Skeletal muscle satellite cell (primary cell): Measurements from ENCODE around the gene PTTG2.
A peak's percentile ranks its signal among the peaks of the same experiment; 100 is the strongest.

Experiments
- H3K27me3 ChIP-seq: 2 replicates; pipeline ENCODE4 v1.7.0; 2013; ENCODE audit warnings: low read length; ENCODE audit not compliant: control insufficient read depth, insufficient read depth
- H3K36me3 ChIP-seq: 2 replicates; pipeline ENCODE4 v1.7.0; 2013; ENCODE audit warnings: mild to moderate bottlenecking, control low read depth, low read length; ENCODE audit not compliant: insufficient read depth
- H3K4me1 ChIP-seq: 2 replicates; pipeline ENCODE4 v1.7.0; 2013; ENCODE audit warnings: low read length; ENCODE audit not compliant: control insufficient read depth, insufficient read depth
- H3K4me2 ChIP-seq: 2 replicates; pipeline ENCODE4 v1.7.0; 2013; ENCODE audit warnings: mild to moderate bottlenecking, low read length
- H3K4me3 ChIP-seq: 2 replicates; pipeline ENCODE4 v1.7.0; 2013; ENCODE audit warnings: low read length
- H3K9ac ChIP-seq: 2 replicates; pipeline ENCODE4 v1.7.0; 2013; ENCODE audit warnings: mild to moderate bottlenecking, low read depth, low read length, moderate library complexity
- H3K9me3 ChIP-seq: replicated peaks from 2 replicates; pipeline ENCODE4 v1.7.0; 2013; ENCODE audit warnings: mild to moderate bottlenecking, control low read depth, low read length

Gene PTTG2

DNA sequence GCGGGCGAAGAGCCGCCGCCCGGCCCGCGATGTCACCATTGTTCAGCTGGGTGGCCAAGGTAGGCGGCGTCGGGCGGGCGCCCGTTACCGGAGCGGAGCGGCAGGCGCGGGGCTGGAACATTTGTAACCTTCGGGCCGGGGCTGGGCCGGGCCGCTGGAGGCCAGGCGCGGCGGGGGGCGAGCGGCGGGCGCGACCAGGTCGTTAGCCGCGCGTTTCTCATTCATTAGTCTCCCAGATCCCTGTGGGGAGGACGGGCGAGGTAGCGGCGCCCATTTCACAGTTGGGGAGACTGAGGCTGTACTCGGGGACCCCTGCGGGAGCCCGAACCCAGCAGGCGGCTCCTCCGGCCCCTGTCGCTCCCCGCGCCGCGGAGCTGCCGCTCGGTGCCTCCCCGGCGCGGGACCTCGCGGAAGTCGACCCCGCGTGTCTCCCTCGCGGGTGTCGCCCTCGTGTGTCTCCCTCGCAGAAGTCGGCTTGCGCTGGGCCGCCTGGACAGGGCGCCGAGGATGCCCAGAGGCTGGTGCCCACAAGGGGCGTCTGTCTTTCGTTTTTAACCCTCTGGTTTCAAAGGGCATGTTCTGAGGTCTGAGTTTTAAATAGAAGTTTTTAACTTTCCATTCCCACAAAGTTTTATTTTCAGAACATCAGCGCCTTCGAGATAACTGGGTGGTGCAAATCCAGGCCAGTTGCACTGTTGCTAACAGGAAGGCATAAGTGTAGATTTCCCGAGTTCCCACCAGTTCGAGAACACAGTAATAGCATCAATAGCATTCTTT is 17.5 kb downstream of the PTTG2 start:
- no peaks in the 10 kb centered on the region for H3K27me3 ChIP-seq
- H3K4me1 ChIP-seq = peaks cover 31% of the 10 kb centered on the region
- H3K9ac ChIP-seq = peak overlapping the region; percentile 88
- H3K36me3 ChIP-seq = no peaks in the 10 kb centered on the region
- no peaks in the 10 kb centered on the region for H3K9me3 ChIP-seq
- H3K4me2 ChIP-seq = peak overlapping the region; percentile 96
- H3K4me3 ChIP-seq = peak overlapping the region; percentile 78

DNA sequence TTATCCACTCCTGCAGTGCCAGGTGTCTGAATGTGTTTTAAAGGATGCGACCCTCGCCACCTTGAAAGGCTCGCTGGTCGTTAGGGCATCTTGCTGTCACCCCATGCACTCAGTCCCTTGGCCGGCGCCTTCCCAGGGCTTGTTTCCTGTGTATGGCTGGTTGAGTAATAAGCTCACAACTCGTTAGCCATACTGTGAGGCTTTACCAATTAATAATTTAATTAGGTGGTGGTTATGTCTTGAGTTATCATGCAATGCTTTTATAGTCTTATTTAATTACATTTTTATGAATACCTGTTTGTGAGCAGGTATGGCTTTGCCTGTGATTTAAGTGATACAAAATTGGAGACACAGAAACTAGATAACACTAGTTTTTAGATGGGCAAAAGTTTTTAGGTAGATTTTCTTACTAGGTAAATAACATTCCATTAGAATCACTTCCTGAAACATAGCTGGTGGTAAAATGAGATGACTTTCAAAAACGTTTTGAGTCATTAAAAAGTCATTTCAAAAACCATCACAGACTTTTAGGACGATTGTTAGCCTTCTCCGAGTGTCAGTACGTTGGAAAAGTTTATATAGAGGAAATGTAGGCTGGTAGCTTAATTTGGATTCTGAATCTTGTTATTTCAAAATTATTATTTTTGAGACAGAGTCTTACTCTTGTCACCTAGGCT is 18.2 kb downstream of the PTTG2 start:
- H3K4me2 ChIP-seq = peak overlapping the region; percentile 96
- no peaks in the 10 kb centered on the region for H3K27me3 ChIP-seq
- H3K36me3 ChIP-seq = peaks cover under 1% of the 10 kb centered on the region
- peaks cover 34% of the 10 kb centered on the region for H3K4me1 ChIP-seq
- H3K4me3 ChIP-seq = peak overlapping the region; percentile 78
- peak overlapping the region; percentile 88 for H3K9ac ChIP-seq
- no peaks in the 10 kb centered on the region for H3K9me3 ChIP-seq

DNA sequence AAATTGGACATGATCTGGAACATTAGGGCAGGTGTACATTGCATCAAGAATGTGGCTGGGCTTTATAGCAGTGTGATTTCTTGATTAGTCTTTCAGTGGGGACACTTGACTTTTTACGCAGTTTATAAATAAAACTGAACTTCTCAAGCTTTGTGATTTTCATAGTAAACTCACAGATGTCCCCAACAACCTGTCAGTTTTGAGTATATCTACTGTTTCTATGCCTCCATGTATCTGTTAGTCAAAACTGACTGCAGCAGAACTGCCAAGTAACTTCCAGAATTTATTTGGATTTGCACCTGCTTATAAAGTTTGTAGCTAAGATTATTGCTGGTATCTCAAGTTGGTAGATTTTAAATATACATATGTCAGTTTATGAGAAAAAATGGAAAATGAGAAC is 20.0 kb downstream of the PTTG2 start:
- Histone ChIP-seq H3K4me2 (no peak overlapping the region), H3K9me3 (no peaks in the 10 kb centered on the region), H3K4me1 (peaks cover 39% of the 10 kb centered on the region), H3K4me3 (no peak overlapping the region), H3K9ac (no peak overlapping the region), H3K27me3 (no peaks in the 10 kb centered on the region), H3K36me3 (peaks cover 3% of the 10 kb centered on the region)

DNA sequence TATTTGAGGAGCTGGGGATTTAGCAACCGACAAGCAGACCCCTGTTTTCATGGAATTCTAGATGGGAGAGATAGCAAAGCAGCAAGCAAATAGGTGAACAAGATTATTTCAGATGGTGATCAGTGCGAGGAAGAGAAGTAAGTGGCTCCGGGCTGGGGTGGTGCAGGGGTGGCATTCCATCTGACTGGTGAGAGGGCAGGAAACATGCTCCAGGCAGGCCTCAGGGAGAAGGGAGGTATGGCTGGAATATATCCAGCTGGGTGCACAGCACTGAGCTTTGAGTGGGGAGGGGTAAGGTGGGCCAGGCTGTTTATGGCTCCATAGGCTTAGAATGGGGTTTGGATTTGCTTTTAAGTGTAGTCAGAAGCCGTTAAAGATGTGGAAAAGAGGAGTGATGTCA is 21.2 kb downstream of the PTTG2 start:
- Histone ChIP-seq H3K27me3 (no peaks in the 10 kb centered on the region), H3K4me2 (no peak overlapping the region), H3K9ac (no peak overlapping the region), H3K4me3 (no peak overlapping the region), H3K4me1 (peaks cover 39% of the 10 kb centered on the region), H3K36me3 (peaks cover 3% of the 10 kb centered on the region), H3K9me3 (no peaks in the 10 kb centered on the region)

DNA sequence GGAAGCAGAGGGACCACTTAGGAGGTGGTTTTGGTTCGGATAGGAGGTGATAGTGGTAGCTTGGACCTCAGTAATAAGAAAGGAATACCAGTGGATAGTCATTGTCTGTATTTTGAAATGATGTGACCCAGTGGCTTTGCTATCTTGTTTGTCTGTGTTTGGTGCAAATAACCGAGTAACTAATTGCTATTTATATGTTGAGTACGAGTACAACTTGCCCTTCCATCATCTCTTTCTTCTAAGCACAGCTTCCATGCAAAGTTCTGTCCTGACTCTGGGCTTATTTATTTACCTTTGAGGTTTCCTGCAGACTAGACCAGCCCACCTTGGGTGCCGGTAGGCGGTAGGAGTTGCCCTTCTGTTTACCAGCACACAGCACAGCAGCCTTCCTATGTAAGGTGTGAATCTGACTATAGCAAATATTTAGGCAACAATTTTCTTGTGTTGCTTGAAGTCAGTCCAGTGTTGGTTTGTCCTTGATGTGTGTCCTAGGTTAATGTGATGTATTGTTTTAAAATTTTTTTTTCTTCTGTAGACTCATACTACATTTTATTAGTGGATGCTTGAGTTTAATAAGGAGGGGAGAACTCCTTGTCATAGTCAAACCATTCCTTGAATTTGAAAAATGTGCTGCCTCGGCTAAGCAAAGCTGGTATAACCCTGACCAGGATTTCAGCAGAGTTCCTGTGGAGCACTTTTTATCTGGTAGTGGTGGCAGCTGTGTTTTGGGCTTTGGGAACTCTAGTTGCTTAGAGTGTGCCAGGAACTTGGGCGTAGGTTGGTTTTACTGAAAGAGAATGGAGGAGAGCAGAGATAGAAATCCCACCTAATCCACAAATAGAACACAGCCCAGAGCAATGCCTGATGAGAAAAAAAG is 21.9 kb downstream of the PTTG2 start:
- Histone ChIP-seq H3K9ac (peak overlapping the region; percentile 39), H3K36me3 (peaks cover 3% of the 10 kb centered on the region), H3K4me3 (no peak overlapping the region), H3K9me3 (no peaks in the 10 kb centered on the region), H3K4me2 (peak overlapping the region; percentile 26), H3K27me3 (no peaks in the 10 kb centered on the region), H3K4me1 (peaks cover 39% of the 10 kb centered on the region)

DNA sequence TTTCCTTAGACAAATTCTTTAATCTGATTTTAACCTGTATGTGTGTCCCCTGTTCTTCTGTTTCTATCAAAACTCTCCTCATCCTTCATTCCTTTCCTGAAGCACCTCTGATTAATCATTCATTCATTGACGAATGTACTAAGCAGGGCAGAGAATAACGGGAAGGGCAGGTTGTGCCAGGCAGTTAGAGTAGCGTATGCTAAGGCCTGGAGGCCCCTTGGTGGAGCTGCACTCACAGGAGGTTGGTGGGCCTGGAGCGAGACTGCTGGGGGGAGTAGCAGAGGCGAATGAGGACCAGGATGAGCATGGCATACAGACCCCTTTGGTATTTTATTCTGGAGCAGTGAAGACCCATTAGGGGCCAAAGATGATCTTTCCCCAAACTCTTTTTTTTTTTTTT is 22.5 kb downstream of the PTTG2 start:
- H3K9me3 ChIP-seq = no peaks in the 10 kb centered on the region
- peak overlapping the region; percentile 39 for H3K9ac ChIP-seq
- H3K27me3 ChIP-seq = no peaks in the 10 kb centered on the region
- peak overlapping the region; percentile 26 for H3K4me2 ChIP-seq
- peaks cover 39% of the 10 kb centered on the region for H3K4me1 ChIP-seq
- no peak overlapping the region for H3K4me3 ChIP-seq
- H3K36me3 ChIP-seq = peaks cover 3% of the 10 kb centered on the region

DNA sequence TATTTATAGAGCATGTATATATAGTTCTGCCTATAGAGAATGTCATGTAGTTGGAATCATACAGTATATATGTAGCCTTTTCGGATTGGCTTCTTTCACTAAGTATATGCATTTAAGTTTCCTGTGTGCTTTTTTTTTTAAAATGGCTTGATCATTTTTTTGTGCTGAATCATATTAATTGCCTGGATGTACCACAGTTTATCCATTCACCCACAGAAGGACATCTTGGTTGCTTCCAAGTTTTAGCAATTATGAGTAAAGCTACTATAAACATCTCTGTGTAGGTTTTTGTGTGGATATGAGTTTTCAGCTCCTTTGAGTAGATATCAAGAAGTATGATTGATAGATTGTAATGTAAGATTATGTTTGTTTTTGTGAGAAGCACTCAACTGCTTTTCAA is 23.8 kb downstream of the PTTG2 start:
- H3K9ac ChIP-seq = no peak overlapping the region
- peaks cover 29% of the 10 kb centered on the region for H3K4me1 ChIP-seq
- H3K9me3 ChIP-seq = no peaks in the 10 kb centered on the region
- peaks cover 3% of the 10 kb centered on the region for H3K36me3 ChIP-seq
- H3K27me3 ChIP-seq = no peaks in the 10 kb centered on the region
- H3K4me3 ChIP-seq = no peak overlapping the region
- H3K4me2 ChIP-seq = no peak overlapping the region

DNA sequence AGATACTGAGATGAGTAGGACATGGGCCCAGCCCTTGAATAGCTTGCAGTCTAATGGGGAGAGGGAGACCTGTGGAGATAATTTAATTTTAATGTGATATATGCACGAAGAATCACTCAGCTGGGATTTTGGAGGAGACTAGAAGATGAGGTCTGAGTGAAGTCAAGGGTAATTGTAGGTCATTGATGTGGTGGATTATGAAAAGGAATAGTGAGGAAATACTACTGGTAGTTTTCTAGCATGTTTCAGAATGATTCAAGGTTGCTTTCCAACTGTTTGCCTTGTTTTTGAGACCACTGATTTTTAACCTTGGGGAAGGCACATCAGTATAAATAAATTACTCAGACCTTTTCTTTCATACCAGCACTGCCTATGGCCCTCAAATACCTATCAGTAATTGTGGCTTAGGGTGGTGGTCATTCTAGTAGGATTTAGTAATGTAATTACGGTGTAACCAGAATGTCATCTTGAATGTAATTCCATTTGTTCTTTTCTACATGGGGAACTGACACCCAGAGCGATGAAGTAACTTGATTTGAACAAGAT is 25.6 kb downstream of the PTTG2 start:
- H3K9me3 ChIP-seq = no peaks in the 10 kb centered on the region
- no peak overlapping the region for H3K4me2 ChIP-seq
- H3K9ac ChIP-seq = no peak overlapping the region
- no peak overlapping the region for H3K4me3 ChIP-seq
- H3K27me3 ChIP-seq = no peaks in the 10 kb centered on the region
- peaks cover 23% of the 10 kb centered on the region for H3K4me1 ChIP-seq
- H3K36me3 ChIP-seq = peaks cover 3% of the 10 kb centered on the region

DNA sequence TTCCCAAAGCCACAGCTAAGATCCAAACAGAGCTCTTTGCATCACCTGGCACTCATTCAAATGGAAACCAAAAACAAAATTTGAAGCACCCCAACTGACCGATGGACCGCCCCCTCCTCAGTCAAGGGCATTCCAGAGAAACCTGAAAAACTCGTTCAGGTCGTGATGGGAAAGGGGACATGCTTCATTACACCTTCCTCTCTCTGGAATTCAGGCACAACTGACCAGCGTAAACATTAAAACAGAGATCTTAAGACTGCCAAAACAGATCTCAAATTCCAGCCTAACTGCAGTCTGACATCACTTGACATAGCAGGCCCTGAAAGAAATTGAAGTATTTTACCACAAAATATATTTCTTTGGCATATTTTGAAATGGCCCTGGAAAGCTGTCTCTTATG is 28.5 kb downstream of the PTTG2 start:
- Histone ChIP-seq H3K4me3 (no peak overlapping the region), H3K9ac (no peak overlapping the region), H3K4me1 (peaks cover 2% of the 10 kb centered on the region), H3K27me3 (no peaks in the 10 kb centered on the region), H3K9me3 (no peaks in the 10 kb centered on the region), H3K4me2 (no peak overlapping the region), H3K36me3 (no peaks in the 10 kb centered on the region)

DNA sequence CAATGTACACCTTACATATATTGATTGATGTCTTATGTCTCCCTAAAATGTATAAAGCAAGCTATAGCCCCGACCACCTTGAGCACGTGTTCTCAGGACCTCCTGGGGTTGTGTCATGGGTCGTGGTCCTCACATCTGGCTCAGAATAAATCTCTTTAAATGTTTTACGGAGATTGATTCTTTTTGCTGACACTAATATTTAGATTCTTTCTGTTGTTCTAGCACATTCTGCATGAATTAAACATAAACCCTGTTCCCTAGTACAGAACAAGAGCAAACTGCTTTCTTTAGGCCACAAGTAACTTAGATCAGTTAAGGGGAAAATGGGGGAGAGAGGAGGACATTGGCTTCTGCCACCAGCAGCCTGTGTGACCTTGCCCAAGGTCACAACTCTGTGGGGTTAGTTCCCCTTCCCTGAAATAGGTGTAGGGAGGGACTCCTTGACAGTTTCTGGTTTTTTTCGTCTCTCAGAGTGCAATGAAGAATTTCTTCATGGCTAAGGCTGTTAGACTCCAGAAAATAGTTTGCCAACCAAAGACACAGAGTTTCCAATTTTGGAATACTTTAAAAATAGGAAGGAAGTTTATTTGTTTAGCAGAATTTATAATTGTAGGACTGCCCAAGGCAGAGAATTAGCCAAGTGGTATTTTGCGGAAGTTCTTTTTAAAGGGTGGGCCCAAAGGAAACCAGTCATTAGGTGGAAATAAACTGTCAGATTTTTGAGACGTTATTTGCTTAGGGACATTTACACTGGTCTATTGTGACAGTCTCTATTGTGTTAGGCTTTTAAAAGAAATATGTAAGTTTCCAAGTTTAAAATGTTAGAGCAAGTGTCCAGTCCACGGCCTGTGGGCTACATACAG is 29.4 kb downstream of the PTTG2 start:
- no peak overlapping the region for H3K4me2 ChIP-seq
- no peaks in the 10 kb centered on the region for H3K36me3 ChIP-seq
- H3K4me1 ChIP-seq = no peaks in the 10 kb centered on the region
- no peaks in the 10 kb centered on the region for H3K9me3 ChIP-seq
- H3K9ac ChIP-seq = no peak overlapping the region
- H3K4me3 ChIP-seq = no peak overlapping the region
- H3K27me3 ChIP-seq = no peaks in the 10 kb centered on the region
